ENCODE data around the gene NRG2.

The NRG2 gene

DNA sequence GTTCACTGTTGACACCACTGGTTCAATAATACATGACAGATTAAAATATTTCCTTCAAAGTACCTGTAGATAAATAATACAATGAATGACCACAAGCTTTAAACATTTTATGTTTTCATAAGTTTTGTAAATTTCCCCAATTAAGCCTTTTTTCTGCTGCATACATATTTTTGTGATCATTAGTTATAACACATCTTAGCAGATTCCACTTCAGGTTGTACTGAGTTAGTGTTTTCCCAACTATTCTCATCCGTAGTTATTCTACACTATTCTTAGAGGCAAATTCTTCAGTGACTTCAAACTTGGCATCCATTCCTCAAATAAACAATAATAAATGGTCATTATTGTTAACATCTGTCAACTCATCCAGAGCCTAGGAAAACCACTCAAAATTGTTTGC lies 100.9 kb downstream of the NRG2 start:
- DNase-seq (ENCODE audit: low spot score), result no peak

DNA sequence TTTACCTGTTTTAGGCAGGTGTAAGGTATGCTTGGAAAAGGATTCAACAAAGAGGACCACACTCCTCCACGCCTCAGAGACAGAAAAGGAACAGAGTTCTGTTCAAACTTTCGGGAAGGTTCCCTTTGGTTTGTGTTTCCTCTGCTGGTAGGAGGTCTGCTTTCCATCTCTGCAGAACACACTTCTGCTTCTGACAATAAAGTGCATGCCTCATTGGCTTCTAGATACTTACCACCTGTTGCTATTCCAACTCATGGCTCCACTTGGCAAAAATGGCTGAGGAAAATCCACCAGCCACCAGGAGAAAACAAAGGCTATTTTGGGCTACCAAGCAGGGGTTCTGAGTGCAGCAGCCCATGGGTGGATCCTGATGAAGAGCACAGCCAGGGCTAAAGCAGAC lies 112.7 kb downstream of the NRG2 start:
- peak; percentile 4 for DNase-seq (ENCODE audit: low spot score)

DNA sequence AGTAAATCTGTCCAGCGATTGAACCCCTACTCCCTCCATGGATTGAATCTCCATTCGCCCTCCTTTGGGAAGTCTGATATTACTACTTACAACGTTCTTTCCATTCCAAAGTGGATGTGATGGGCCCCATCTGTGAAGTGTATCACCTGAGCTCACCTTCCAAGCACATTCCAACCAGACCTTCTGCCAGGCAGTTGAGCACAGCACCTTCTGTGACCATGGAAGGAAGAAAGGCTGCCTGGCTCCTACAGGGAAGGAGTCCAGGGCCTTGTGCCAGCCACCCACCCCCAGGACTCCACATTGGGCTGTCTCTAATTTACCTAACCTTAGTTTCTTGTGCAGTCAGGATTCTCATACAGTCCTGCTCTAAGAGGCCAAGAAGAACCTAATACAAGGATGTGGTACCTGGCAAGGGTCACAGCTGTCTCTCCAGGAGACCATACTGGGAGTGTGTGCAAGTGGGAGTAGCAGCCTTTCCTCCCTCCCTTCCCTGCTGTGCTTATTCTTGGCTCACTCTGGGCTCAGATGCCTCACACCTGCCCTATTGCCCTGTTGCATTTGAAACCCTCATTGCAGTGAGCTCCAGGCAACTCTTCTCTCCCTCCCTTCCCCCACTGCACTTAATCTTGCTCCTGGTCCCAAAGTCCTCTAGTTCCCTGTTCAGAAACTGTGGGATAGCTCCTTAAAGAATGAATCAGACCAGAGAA lies 116.1 kb downstream of the NRG2 start:
- DNase-seq (ENCODE audit: low spot score), result peak; percentile 4

DNA sequence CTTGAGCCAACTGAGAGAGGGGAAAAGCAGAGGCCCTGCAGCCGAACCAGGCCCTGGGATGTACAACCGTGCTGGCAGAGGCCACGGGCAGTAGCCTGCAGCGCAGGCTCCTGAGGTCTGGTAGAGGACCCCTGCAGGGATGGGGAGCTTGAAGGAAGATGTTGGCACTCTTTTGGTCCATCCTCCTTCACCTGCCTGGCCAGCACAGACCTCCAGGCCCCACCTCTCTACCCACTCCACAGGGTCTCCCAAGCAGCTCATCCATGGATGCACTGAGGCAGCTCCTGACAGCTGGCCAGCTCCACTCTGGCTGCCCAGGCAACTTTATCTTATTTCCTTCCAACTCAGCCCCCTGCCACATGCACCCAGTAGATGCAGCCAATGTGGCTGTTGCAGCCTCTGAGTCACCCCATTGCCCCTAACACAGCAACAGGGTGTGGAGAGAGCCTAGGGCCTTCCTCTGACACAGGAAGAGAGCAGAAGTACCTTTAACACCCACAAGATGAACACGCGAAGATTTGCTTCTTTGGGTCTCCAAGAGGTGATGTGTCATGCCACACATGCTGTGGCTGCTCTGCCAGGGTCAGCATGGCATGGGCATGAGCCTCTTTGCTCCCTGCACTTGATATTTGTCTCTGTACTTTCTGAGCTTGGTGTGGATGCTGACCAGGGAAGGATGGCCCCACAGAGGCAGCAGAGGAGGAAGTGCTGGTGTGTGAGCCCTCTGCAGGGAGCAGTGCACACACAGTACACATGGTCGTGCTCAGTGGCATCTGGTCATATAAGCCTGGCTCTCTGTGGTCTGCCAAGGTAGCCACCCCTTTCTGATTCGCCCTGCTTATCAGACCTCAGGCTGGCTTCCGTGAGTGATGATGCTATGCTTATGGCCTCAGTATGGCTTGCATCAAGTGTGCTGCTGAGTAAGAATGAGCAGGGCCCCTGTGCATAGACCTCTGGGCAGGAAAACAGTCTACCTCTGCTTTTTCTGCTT lies 117.2 kb downstream of the NRG2 start:
- DNase-seq (ENCODE audit: low spot score), result peak; percentile 8

DNA sequence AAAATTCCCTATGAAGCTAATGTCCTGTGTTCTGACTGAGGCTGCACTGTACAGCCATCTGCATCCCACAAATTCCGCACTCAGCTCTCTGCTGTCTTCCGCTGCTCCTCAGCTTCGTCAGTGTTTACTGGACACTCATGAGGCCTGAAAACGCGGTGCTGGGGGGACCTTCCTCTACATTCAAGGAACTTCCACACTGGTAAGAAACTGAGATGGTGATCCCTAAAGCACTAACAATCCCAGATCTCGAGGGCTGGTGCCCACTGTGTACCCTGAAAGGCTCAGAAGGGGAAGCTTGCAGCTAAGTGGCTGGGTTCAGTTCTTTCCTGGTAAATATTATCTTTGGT lies 117.9 kb downstream of the NRG2 start:
- DNase-seq (ENCODE audit: low spot score), result peak; percentile 2

DNA sequence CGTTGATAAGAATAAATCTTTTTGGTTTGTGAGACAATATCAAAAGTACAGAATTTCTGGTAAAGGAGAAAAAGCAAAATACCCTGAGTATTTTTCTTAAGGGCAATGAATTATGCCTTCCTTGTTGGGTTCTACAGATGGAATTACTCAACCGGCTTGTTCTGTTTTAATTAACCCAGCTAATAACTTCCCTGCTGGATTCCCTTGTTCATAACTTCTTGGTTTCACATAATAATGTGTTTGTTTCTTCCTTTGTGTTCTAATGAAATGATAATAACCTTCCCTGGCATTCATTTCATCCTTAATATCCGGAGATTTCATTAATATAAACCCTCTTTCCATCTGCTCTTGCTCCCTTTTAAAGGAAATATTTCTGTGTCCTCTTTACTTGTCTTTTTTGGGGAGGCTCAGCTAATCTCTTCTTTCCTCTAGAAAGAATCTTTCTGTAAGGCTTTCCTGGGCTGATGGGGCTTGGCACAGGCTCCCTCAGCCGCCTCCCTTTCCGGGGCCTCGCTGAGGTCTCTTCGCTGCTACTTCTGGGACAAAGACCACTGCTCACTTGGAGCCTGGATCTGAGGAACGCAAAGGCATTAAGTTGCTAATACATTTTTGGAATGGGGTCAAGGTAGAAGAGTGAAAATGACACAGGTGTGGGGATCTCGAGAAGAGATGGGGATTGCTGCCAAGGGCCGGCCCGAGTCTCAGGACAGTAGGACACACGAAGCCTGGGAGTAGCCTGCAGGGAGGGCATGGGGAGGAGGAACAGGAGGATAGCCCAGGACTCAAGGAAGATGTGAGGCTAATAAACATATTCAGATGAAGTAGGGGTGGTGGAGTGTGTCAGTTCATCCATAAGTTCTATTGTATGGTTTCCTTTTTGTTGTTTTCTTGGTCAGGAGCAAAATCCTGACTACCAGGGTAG lies 118.5 kb downstream of the NRG2 start:
- DNase-seq (ENCODE audit: low spot score), result peak; percentile 3

DNA sequence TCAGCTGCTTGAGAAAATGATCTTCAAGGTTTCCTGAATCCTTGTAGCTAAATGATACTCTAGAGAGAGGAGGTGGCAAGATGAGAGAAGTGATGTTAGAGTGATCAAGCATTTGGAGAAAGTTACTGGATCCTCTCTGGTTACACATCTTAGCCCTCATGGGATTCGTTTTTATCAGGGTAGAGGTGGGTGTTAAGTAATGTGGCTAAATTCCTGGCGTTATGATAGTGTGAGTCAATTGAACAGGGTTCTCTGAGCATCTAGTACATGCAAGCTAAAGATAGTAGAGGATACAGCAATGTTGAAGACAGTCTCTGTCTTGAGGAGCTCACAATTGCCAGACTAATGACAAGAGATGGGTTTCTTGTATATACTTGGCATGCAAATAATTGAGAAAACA lies 123.8 kb downstream of the NRG2 start:
- DNase-seq (ENCODE audit: low spot score), result peak; percentile 10

DNA sequence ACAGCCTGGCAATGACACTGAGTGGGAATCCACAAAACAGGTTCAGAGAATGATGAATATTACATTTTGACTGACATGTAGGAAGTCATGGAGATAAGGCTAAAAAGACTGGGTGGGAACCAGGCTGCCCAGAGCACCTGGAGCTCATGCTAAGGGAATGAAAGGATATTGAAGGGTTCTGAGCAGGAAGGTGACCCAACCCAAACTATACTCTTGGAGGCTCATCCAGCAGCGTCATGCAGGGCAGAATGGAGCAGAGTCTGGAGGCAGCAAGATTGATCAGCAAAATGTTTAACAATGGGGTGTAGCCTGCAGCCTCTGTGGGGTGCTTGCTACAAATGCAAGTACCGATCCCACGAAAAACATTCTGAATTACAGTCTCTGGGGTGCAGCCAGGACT lies 127.3 kb downstream of the NRG2 start:
- no peak for DNase-seq (ENCODE audit: low spot score)

DNA sequence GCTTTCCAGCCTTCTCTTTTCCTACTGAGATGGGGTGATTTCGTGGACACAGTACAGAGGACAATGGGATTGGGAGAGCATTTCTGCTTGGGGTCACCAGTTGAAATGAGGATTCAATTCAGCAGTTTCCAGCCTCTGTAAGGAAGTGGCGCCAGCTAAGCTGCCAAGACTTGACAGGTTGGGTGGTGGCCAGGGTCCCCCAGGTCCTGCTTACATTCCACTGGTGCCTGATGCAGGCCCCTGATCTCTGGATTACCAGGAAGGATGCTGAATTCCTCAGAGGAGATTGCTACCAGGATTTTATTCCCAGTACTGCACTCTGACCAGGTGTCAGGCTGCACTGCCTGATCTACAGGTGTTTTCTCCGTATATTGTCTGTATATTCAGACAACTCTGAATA lies 127.8 kb downstream of the NRG2 start:
- DNase-seq (ENCODE audit: low spot score), result no peak

DNA sequence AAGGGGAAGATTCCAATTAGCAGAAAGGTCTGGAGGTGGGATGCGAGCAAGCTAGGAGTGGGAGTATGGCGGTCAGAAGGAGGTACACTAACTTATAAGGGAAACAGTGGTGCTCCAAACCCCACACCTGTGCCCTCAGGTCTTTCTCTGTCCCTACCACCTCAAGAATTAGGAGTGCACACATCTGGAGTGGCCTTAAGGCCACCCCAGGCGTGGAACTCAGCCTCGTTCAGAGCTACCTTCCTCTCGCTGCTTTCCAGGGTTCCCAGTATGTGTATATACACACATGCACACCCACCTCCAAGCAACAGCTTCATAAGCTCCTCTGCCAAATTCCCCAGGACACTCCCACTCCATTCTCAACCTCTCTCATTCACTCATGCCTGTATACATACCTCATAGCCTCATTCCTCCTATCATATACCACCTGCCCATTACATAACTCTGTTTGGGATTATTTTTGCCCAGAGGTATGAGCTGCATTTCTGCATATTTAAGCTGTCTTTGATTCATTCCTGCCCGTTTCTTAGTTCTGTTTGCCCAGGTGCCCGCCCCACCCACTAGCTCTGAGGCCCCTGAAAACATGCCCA lies 128.8 kb downstream of the NRG2 start:
- DNase-seq (ENCODE audit: low spot score), result no peak

DNA sequence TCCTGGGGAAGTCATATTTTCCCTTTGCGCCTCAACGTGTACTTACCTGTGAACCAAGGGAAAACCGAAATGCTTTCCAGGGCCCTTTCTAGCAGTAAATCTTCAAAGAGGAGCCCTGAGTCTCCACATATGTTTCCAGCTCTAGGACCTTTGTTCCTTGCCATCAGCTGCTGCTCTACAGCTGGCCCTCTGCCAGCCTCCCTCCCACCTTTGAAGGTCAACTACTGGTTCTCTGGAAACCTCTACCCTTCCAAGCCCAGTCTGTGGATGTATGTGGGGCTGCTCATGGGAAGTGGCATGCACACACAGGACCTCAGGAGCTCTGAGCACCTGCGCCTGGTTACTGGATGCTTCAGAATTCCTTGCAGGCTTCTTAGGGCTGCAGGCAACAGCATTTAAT lies 130.3 kb downstream of the NRG2 start:
- no peak for DNase-seq (ENCODE audit: low spot score)

DNA sequence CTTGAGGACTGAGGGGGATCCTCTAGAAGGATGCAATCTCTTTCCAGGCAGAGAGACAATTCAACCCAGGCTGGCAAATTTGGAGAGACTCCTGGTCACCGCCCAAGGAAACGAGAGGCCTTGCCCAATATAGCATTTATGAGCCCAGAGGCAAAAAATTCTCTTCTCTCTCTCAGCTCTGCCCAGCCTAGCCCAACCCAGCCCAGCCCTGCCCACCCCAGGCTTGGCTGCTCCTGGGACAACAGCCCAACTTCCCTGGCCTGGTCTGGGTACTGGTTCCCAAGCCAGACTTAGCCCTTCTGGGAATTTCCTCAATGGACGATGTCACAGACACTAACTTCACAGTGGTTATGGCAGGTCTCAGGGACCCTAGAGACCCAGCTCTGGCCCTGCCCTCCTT lies 130.9 kb downstream of the NRG2 start:
- no peak for DNase-seq (ENCODE audit: low spot score)

DNA sequence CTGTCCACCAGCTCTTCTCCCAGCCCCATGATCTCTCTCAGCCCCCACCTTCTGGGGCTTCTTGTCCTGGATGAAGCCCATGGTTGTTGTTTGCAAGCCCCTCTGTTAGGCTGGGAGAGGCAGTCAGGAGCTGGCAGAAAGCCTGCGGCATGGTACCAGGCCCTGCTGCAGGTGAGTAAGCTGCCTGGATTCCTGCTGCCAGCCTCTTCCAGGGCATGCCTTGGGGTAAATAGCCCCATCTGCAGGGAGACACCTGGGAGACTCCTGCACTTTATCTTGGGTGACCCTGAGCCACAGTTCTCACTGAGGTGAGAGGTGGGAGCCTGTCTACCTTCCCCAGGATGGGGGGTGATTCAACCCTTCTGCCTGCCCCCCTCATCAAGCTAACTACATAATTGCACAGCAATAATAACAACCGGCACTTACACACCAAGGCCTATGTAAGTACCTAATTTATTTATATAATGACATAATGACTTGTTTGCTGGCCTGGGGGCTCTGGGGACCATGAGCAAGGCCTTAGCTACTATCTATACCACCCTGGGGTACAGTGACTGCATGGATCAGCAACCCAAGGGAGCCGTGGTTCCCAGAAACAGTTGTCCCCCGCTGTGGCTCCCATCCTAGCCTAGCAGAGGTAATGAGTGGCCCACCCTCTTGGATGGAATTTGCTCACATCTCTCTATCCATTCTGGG lies 131.5 kb downstream of the NRG2 start:
- no peak for DNase-seq (ENCODE audit: low spot score)

DNA sequence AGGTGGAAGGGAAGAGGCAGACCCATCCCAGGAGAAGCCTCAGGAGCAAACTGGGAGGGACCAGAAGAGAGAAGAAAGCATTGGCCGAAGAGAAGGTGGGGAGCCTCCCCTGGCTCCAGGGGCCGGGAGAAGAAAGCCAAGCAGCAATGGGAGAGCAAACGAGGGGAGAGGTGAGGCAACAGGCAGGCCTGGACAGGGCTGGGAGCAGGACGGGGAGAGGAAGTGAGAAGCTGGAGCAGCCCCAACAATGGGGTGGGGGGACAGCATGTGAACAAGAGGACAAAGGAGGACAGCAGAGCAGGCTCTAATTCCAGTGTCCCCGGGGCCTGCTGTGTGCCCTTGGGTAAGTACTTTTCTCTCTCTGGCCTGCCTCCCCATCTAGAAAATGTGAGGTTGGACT lies 132.2 kb downstream of the NRG2 start:
- DNase-seq (ENCODE audit: low spot score), result no peak

DNA sequence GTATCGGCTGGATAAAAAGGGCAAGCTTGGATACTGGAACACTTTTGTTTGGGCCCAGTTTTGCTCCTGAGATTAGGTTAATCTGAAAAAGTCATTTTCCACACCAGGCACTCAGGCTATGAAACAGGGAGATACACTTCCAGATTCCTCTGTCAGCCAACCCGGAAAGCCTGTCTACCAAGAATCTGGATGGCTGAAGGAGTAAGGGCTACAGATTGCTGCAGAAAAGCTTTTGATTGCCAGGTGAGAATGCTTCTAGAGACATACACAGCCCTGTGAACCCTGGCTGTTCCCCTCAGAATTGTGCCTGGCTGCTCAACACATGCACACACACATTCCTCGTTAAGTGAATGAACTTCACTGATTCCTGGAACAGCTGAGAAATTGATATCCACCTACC lies 133.1 kb downstream of the NRG2 start:
- no peak for DNase-seq (ENCODE audit: low spot score)

DNA sequence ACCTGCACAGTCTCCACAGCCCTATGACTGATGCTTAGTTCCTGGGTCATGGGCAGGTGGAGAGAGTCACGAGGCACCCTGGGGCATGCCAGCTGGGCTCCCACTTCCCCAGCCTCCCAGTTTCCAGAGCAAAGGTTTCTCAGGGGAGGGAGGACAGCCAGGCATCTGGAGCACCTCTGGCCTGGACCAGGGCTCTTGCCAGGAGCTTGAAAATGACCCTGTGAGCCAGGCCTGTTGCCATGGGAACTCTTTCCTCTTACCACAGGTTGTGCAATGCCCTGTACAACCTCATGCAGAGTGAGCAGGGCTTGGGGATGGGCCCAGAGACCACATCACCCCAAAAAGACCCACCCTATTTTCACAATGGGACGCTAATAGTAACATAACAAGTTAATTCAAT lies 134.3 kb downstream of the NRG2 start:
- DNase-seq (ENCODE audit: low spot score), result no peak

DNA sequence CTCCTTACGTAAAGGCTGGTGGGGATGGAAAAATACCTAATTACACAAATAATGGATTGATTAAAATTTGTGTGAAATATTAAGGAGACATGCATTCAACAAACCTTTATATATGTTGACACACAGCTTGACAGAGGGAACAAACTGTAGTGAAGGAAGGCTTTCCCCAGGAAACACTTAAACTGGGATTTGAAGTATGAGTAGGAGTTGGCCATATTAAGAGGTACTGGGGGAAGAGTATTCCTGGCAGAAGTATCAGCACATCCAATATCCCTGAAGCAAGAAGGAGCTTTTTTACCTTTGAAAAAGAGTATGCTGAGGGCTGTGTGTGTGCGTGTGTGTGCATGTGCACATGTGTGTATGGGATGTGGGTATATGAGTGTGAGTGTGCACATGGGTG lies 136.4 kb downstream of the NRG2 start:
- DNase-seq (ENCODE audit: low spot score), result no peak

DNA sequence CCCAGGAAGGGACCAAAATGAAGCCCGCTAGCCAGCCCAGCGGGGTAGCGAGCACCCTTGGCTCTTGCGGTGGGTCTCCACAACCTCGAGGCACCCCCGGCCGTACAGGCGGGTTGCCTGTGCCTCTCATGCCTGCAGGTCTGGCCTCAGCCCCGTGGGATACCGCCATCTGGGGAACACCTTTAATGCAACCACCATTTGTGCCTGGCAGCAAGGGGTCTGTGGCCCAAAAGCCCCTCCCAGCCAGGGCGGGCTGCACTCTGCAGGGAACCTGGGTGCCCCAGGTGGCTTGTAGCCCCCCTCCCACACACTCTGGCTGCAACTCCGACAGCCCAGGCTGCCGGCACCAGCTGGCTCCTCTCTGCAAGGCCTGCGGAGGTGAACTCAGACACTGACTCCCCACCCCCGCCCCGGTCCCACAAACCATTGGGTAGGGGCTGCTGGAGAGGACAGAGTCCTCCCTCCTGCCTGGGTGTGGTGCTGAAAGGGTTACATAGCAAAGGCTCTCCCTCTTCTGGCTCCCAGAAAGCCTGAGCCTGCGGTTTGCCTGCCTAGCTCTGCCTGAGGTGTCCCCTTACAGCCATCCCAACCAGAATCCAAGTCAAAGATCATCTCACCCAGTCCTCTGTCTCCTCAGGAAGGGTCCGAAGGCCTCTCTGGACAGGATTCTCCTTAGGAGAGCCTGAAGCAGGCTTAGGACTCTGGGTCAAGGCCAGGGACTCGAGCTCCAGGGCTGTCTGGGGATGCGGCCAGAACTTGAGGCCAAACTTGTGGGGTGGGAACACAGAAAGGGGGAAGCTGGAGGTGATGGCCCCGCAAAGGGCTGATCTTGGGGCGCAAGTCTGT lies 138.1 kb downstream of the NRG2 start:
- no peak for DNase-seq (ENCODE audit: low spot score)

DNA sequence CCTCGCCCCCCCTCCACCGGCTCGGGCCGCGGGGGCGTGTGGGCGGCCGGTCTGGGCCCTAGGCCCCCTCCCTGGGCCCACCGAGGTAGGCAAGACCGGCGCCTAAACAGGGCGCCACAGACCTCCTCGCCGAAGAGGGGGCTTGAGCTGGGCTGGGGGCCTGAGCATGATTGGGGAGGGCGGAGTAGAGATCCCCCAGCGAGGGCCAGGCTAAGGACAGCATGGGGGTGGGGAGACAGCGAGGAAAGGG lies 138.6 kb downstream of the NRG2 start:
- no peak for DNase-seq (ENCODE audit: low spot score)

DNA sequence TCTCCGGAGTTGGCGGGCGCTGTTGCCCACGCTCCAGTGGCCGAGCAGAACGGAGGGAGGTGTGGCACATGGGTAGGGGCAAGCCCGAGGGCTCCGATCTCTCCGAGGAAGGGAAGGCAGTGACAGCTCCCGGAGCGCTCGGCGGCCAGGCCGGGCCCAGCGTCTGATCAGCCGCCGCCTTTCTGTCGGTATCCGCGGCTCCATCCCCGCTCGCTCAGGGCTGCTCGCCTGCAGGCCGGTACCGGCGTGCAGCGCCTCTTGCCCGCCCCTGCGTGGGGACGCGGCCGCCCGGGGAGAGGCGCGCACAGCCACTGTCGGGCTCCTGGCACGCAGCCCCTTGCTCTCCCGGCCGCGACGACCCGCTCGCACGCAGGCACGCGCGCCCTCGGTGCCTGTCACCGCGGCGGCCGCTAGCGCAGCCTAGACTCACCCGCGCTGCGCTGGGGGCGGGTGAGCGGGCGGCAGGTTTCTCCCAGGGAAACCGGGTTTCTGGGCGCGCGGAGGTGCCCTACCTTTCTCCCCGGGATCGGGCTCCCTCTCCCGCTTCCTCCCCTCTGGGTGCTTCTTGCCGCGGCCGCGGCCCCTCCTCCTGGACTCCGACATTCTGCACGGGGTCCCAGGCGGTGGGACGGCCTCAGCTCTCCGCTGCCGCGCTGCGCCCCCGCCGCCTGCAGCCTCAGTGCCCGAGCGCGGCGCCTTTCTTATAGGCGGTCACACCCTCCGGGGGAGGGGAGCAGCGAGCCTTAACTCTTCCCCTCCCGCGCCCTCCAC lies 139.1 kb downstream of the NRG2 start:
- peak; percentile 72 for DNase-seq (ENCODE audit: low spot score)
